Esophagus squamous epithelium (tissue), 4 donors: ENCODE measurements around the gene CCDC171.
"Not testable (repeated sequence)": the region's sequence is repeated elsewhere in the genome, so short reads cannot be mapped to it uniquely, and the experiment has no call there.

Source experiments
- CTCF ChIP-seq, 6 experiments: fragments of 450-650 bp in 4 of 6; fragments of 200-600 bp in 2 of 6; sonication (generic) in 2 of 6; IDR thresholded peaks; one replicate each; pipeline ENCODE4 v1.5.1; 2016 to 2019; ENCODE audit warnings: antibody characterized with exemption in 6 of 6, mild to moderate bottlenecking in 4 of 6, moderate library complexity in 4 of 6
- POLR2A ChIP-seq, 4 donors: fragments of 450-650 bp; IDR thresholded peaks; one replicate each; pipeline ENCODE4 v1.6.1; 2017; ENCODE audit warnings: antibody characterized with exemption in 4 of 4, mild to moderate bottlenecking in 4 of 4, moderate library complexity in 3 of 4

DNA sequence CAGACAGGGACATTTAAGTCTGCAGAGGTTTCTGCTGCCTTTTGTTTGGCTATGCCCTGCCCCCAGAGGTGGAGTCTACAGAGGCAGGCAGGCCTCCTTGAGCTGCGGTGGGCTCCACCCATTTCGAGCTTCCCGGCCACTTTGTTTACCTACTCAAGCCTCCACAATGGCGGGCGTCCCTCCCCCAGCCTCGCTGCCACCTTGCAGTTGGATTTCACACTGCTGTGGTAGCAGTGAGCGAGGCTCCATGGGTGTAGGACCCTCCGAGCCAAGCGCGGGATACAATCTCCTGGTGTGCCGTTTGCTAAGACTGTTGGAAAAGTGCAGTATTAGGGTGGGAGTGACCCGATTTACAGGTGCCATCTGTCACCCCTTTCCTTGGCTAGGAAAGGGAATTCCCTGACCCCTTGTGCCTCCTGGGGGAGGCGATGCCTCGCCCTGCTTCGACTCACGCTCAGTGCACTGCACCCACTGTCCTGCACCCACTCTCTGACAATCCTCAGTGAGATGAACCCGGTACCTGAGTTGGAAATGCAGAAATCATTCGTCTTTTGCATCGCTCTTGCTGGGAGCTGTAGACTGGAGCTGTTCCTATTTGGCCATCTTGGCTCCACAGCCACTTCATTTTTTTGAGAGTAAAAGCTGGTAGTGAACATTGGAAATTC, 48.0 kb downstream of the CCDC171 start:
- TF ChIP-seq CTCF, POLR2A (IDR thresholded peaks at IDR 0.05): not testable (repeated sequence)
